GM15510 (cell line): ENCODE data around the gene RND2.

Experiments
- POLR2A ChIP-seq: IDR thresholded peaks from 3 replicates; pipeline ENCODE4 v1.6.1; 2011; ENCODE audit warnings: borderline replicate concordance; ENCODE audit not compliant: insufficient read length; ENCODE audit errors: extremely low read depth

Gene RND2

GRCh38 chr17:43019418-43019817 is 5.6 kb upstream of the RND2 start:
- TF ChIP-seq POLR2A, result no peak

DNA sequence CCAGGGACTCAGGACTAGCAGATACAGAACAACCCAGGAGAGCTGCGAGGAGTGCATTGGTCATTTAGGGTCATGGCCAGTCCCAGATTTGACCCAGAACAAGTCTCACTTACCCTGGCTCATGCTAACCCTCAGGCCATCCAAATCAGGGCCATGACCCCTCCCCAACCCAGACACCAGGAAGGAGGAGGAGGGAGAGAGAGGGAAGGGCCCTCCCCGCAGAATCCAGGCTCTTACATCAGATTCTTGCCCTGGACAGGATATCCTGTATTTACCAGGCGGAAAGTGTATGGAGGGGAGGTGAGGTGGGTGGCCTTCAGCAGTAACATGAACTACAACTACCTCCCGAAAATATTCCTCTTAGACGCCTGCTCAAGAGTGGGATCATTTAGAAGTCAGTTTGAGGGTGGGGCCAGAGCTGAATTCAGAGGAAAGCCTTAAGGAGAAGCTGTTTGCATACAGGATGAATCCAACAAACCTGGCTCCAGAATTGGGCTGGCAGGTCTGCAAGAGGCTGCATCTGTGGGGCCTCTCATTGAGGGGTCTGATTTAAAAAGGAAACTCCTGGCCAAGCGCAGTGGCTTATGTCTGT is 4.9 kb upstream of the RND2 start:
- no peak for TF ChIP-seq POLR2A

- no peak for TF ChIP-seq POLR2A
Measured at GRCh38 chr17:43020789-43021740, 4.0 kb upstream of the RND2 start.

DNA sequence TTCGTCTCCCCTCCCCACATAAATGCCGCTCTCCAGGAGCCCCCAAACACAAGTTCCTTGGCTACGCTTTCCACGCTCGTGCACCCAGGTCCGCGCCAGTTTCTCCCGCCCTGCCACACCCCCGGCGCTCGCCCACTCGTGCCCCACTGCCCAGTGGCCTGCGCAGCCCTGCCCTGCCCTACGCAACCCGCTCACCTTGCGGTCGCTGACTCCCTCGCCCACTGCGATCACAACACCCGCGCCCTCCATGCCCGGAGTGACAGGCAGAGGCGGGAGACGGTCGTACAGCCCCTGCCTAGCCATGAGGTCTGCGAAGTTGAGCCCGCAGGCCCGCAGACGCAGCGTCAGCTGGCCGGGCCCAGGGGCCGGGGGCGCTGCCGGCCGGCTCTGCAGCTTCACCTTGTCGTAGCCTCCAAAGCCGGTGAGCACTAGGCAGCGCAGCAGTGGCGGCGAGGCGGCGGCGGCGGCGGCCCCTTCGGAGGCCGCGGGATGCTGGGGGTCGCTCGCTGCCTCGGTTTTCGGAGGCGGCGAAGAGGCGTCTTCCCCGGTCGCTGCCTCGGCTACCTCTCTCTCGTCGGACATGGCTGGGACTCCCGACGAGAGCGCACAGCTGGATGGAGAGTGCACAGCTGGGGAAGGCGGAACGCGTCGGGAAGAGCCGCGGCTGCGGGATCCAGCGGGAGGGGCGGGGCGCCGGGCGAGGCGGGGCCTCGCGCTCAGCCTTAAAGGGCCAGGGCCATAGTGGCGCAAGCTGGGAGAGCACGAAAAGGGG is 3.1 kb upstream of the RND2 start, which contains the start of gene VAT1:
VAT1 (minus strand) TSS at position 645 of the 772 bp plus-strand sequence; CDS start at position 582, 63 bp downstream.
- TF ChIP-seq POLR2A, result no peak

DNA sequence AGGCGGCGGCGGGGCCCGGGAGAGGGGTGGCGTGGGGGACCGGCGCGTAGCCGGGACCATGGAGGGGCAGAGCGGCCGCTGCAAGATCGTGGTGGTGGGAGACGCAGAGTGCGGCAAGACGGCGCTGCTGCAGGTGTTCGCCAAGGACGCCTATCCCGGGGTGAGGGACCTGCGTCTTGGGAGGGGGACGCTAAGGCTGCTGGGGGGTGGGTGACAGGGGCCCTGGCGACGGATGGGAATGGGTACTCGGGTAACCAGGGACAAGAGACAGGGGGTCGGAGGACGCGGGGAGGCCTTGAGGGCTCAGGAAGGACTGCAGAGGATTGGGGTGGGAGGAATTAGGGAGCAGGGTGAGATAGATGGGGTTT is 243 bp downstream of the RND2 start:
- TF ChIP-seq POLR2A, result no peak

DNA sequence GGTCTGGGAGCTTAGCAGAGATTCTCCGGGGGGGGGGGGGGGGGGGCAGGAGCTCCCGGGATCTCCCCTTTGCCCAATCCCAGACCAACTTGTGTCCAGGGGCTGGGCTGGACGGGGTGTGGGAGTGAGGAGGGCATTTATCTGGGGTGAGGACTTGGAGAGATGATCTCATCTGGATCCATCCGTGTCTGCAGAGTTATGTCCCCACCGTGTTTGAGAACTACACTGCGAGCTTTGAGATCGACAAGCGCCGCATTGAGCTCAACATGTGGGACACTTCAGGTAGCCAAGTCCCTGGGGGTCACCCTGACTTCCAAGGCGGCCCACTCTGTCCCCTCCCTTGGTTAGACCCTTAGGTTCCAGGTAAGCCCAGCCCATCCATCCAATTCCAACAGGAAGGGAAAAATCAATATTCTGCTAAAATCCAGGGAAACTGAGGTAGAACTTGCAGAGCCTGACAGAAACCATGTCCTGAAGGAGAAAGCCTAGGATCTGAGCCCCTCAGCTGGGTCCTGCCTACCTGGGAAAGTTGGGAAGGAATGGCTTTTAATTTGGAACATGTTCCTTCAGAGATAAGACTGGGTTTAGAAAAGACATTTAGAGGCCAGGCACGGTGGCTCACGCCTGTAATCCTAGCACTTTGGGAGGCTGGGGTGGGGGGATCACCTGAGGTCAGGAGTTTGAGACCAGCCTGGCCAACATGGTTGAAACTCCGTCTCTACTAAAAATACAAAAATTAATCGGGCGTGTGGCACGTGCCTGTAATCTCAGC is 921 bp downstream of the RND2 start:
- no peak for TF ChIP-seq POLR2A

DNA sequence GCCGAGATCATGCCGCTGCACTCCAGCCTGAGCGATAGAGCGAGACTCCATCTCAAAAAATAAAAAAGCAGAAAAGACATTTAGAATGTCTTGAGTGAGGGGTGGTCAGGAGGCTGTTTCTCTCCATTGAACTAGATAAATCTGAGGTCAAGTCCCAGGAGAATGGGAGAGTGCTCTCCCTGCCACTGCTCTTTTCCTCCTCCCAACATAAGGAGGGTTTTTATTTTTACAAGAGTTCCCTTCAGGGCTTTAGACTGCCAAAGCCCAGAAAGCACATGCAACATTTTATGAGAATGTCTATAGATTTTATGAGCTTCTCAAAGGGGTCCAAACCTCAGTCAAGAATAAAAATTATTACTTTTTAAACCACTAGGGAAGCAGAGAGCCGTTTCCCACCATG is 1.6 kb downstream of the RND2 start:
- no peak for TF ChIP-seq POLR2A

GRCh38 chr17:43027091-43028032 is 2.3 kb downstream of the RND2 start:
- TF ChIP-seq POLR2A, result no peak

DNA sequence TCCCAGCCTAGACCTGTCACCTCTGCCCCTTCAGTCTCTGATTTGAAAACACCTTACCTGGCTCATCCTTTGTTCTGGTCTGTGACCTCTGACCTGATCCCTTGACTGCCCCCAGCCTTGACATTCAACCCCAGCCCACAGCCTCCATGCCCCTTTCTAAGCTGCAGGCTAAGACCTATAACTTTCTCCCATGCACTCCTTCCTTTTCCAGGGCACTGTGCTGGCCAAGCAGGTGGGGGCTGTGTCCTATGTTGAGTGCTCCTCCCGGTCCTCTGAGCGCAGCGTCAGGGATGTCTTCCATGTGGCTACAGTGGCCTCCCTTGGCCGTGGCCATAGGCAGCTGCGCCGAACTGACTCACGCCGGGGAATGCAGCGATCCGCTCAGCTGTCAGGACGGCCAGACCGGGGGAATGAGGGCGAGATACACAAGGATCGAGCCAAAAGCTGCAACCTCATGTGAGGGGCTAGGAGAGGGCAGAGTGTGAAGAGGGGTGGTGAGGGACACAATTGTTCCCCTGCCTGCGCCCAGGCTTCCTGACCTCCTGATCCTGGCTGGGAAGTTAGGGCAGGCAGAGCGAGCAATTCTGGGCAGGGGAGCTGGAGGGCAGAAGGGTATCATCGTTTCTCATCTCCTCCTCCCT is 3.3 kb downstream of the RND2 start:
- TF ChIP-seq POLR2A, result no peak

GRCh38 chr17:43030137-43030767 is 5.2 kb downstream of the RND2 start:
- TF ChIP-seq POLR2A, result no peak

- no peak for TF ChIP-seq POLR2A
Measured at GRCh38 chr17:43031666-43032065, 6.6 kb downstream of the RND2 start.

DNA sequence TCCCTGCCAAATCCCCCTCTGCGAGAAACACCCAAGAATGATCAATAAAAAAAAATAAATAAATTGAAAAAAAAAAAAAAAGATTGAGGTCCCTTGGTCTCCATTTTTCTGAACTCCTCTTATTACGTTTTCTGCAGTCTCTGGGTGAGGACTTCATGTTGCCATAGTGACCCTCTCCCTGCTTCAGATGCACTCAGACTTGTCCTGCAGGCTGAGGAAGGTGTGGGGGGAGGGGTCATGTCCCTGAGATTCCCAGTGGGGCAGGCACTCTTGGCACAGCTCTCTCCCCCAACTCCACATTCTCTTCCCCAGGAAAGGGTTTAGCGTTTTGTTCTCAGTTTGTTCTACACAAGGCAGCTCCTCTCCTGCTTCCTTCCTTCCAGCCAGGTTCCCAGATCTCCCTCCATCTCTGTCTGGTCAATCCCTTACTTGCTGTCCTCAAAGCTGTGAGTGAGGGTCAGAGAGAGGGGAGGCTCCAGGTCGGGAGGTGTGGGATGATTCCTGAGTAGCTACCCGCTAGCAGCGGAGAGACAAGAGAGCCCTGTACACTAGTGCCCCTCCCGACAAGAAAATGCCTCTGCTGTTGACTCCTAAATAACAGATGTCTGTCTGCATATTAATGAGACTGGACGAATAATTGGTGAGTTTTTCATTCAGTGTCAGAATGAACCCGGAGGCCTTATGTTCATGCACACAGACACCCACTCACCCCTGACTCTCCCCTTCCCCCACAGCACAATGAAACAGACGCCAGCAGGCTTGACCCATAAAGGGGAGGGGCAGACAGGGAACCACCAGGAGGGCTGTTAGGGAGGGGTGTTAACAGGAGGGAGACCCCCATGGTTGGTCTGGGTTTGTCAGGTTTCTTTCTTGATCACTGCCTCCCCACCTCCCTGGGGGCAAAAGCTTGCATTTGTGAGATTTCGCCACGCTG is 9.2 kb downstream of the RND2 start:
- no peak for TF ChIP-seq POLR2A

DNA sequence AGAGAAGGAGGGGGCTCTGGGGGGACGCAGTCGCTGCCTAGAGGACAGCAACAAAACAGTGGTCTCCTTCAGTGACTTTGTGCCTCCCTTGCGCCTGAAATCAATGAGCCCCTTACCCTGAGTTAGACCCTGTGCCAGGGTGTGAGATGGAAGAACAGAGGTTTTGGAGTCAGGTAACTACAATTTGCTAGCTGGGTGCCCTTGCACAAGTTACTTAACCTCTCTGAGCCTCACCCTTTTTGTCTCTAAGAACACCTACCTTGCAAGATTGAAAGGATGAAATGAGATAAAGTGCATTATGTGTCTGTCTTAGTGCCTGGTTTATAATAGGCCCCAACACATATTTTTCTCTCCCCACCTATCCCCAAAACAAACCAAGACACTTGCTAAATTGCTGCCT is 9.9 kb downstream of the RND2 start:
- no peak for TF ChIP-seq POLR2A
